Lower lobe of right lung (tissue), 2 donors: ENCODE measurements around the gene VPS8. TPM values are rescaled to one million over a fixed set of nuclear protein-coding genes. Genes with fewer than 3 reads are reported as not detected.

Experiments used
- ATAC-seq, 2 donors: fragments of 200-7000 bp; cut with Tn5 transposase; one replicate each; pipeline ENCODE4 v1.9.1; 2020 to 2022; ENCODE audit warnings: mild to moderate bottlenecking in 2 of 2, moderate library complexity in 2 of 2
- DNase-seq: peaks from one replicate; pipeline ENCODE4 v3.0.0-alpha.2; 2020
- H3K27ac ChIP-seq: fragments of 200-600 bp; one replicate; pipeline ENCODE4 v1.8.0; 2022
- H3K27me3 ChIP-seq: fragments of 200-600 bp; one replicate; pipeline ENCODE4 v1.8.0; 2022; ENCODE audit warnings: low read depth
- H3K36me3 ChIP-seq: fragments of 200-600 bp; one replicate; pipeline ENCODE4 v1.8.0; 2022; ENCODE audit warnings: mild to moderate bottlenecking
- H3K4me1 ChIP-seq: fragments of 200-600 bp; one replicate; pipeline ENCODE4 v1.8.0; 2022
- H3K4me3 ChIP-seq: fragments of 200-600 bp; one replicate; pipeline ENCODE4 v1.8.0; 2022; ENCODE audit warnings: mild to moderate bottlenecking
- H3K9me3 ChIP-seq: fragments of 200-600 bp; one replicate; pipeline ENCODE4 v1.8.0; 2022
- intact Hi-C: fragments of 100-400 bp; cut with DNase I; formaldehyde crosslinking; loops from one replicate; pipeline ENCODE4 v1.11.0; 2022
- total RNA-seq: library from RNA; stranded (reverse); fragmentation: NEBNext Ultra II Directional; extraction: Animal tissue kit (Norgen Biotek cat#: 25700); gene quantifications from one replicate; pipeline ENCODE4 v1.2.1, GENCODE V29; 2021
- TF ChIP-seq, protein P1 (sequence below): fragments of 200-600 bp; IDR thresholded peaks from one replicate; pipeline ENCODE4 v1.8.0; 2022; ENCODE audit warnings: antibody characterized with exemption, mild to moderate bottlenecking
- donor health status: DM: no; HTN: yes; CAD: no; lungs with severe emphysema.

VPS8 gene
- total RNA-seq, 1 donor from 2014 or later: 84.7 TPM

DNA sequence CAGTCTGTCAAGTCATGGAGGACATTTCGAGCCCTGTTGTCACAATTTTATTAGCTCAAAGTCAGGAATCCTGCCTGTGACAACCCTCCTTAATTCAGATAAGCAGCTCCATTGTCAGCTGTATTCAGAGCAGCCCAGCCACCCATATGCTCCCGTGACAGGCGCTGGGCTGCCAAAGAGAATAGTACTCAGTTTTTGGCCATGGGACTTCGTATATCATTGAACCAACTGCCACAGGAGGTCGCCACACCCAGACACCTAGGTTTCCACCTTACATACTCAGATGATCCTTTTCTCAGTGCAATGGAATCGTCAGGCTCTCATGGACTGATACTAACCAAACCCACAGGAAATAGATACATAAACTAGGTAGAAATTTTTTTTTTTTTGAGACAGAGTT lies 240.7 kb downstream of the VPS8 start:
- peaks cover 60% of the 10 kb centered on the region for H3K36me3 ChIP-seq
- H3K9me3 ChIP-seq: peaks cover 18% of the 10 kb centered on the region
- DNase-seq (no peak), ATAC-seq (no peak)
- TF ChIP-seq, protein P1, sequence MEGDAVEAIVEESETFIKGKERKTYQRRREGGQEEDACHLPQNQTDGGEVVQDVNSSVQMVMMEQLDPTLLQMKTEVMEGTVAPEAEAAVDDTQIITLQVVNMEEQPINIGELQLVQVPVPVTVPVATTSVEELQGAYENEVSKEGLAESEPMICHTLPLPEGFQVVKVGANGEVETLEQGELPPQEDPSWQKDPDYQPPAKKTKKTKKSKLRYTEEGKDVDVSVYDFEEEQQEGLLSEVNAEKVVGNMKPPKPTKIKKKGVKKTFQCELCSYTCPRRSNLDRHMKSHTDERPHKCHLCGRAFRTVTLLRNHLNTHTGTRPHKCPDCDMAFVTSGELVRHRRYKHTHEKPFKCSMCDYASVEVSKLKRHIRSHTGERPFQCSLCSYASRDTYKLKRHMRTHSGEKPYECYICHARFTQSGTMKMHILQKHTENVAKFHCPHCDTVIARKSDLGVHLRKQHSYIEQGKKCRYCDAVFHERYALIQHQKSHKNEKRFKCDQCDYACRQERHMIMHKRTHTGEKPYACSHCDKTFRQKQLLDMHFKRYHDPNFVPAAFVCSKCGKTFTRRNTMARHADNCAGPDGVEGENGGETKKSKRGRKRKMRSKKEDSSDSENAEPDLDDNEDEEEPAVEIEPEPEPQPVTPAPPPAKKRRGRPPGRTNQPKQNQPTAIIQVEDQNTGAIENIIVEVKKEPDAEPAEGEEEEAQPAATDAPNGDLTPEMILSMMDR: no peak
- intact Hi-C loops: no loop called here
- H3K27ac ChIP-seq: no peak overlapping the region
- no peaks in the 10 kb centered on the region for H3K4me1 ChIP-seq
- no peak overlapping the region for H3K4me3 ChIP-seq
- no peaks in the 10 kb centered on the region for H3K27me3 ChIP-seq

DNA sequence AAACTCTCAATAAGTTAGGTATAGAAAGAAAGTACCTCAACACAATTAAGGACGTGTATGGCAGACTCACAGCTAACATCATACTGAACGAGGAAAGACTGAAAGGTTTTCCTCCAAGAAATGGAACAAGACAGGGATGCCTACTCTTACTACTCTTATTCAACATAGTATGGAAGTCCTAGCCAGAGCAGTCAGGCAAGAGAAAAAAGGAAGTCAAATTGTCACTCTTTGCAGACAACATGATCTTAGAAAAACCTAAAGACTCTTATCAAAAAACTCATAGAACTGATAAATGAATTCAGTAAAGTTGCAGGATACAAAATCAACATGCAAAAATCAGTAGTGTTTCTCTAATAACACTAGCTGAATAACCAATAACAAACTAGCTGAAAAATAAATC lies 244.9 kb downstream of the VPS8 start:
- no peak for DNase-seq
- no peaks in the 10 kb centered on the region for H3K4me1 ChIP-seq

DNA sequence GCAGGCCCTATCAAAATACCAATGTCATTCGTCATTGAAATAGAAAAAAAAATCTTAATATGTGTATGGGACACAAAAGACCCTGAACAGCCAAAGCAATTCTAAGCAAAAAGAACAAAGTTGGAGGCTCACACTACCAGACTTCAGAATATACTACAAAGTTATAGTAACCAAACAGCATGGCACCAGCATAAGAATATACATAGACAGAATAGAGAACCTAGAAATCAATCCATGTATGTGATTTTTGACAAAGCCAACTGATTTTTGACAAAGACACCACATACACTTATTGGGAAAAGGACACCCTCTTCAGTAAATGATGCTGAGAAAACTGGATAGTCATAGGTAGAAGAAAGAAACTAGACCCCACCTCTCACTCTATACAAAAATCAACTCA lies 245.9 kb downstream of the VPS8 start:
- Histone ChIP-seq H3K4me1 (no peaks in the 10 kb centered on the region), H3K27me3 (no peaks in the 10 kb centered on the region), H3K36me3 (peaks cover 11% of the 10 kb centered on the region), H3K4me3 (no peak overlapping the region), H3K27ac (no peak overlapping the region), H3K9me3 (peaks cover 21% of the 10 kb centered on the region)
- intact Hi-C loops: no loop called here
- DNase-seq (no peak), ATAC-seq (no peak)
- TF ChIP-seq, protein P1: no peak

More for the DNA sequence above, 244.9 kb downstream of the VPS8 start:
- Histone ChIP-seq H3K36me3 (peaks cover 21% of the 10 kb centered on the region), H3K9me3 (peaks cover 21% of the 10 kb centered on the region), H3K27ac (no peak overlapping the region), H3K27me3 (no peaks in the 10 kb centered on the region), H3K4me3 (no peak overlapping the region)
- no peak for ATAC-seq
- TF ChIP-seq, protein P1: no peak
- intact Hi-C loops: no loop called here

DNA sequence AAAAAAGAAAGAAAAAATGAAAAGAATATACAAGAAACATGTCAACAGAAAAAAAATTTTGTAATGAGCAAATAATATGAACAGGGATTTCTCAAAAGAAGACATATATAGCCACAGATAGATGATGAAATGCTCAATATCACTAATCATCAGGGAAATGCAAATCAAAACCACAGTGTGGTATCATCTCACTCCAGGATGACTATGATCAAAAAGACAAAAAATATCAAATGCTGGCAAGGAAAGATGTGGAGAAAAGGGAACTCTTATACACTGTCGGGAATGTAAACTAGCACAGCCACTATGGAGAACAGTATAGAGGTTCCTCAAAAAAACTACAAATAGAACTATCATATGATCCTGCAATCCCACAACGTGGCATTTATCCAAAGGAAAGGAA lies 246.8 kb downstream of the VPS8 start:
- Histone ChIP-seq H3K4me1 (no peaks in the 10 kb centered on the region), H3K4me3 (no peak overlapping the region), H3K9me3 (peaks cover 21% of the 10 kb centered on the region), H3K27ac (no peak overlapping the region), H3K27me3 (no peaks in the 10 kb centered on the region), H3K36me3 (peaks cover 2% of the 10 kb centered on the region)
- intact Hi-C loops: no loop called here
- no peak for DNase-seq
- TF ChIP-seq, protein P1: no peak
- no peak for ATAC-seq

DNA sequence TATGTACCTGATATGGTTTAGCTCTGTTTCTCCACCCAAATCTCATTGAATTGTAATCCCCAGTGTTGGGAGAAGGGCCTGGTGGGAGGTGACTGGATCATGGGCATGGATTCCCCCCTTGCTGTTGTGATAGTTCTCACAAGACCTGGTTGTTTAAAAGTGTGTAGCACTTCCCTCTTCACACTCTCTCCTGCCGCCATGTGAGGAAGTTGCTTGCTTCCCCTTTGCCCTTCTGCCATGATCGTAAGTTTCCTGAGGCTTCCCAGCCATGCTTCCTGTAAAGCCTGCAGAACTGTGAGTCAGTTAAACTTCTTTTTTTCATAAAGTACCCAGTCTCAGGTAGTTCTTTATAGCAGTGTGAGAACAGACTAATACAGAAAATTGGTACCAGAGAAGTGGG lies 247.8 kb downstream of the VPS8 start:
- Histone ChIP-seq H3K27ac (no peak overlapping the region), H3K36me3 (no peaks in the 10 kb centered on the region), H3K27me3 (no peaks in the 10 kb centered on the region), H3K4me1 (no peaks in the 10 kb centered on the region), H3K9me3 (peaks cover 21% of the 10 kb centered on the region), H3K4me3 (no peak overlapping the region)
- no peak for DNase-seq
- intact Hi-C loops: no loop called here
- ATAC-seq: no peak
- TF ChIP-seq, protein P1: no peak

DNA sequence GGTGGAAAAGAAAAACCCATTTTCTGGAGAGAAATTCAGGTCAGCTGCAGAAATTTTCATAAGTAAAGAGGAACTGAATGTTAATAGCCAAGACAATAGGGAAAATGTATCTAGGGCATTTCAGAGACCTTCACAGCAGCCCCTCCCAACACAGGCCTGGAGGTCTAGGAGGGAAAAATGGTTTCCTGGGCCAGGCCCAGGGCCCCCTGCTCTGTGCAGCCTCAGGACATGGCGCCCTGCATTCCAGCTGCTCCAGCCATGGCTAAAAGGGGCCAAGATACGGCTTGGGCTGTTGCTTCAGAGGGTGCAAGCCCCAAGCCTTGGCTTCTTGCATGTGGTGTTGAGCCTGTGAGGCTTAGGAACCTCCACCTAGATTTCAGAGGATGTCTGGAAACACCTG lies 248.7 kb downstream of the VPS8 start:
- peaks cover 21% of the 10 kb centered on the region for H3K9me3 ChIP-seq
- DNase-seq (no peak), ATAC-seq (no peak)
- intact Hi-C loops: no loop called here
- no peaks in the 10 kb centered on the region for H3K36me3 ChIP-seq
- H3K27me3 ChIP-seq: no peaks in the 10 kb centered on the region
- TF ChIP-seq, protein P1: no peak
- H3K27ac ChIP-seq: no peak overlapping the region
- no peaks in the 10 kb centered on the region for H3K4me1 ChIP-seq
- no peak overlapping the region for H3K4me3 ChIP-seq
